PC-3 (cell line): ENCODE results near the gene GALNT10. TPM values are rescaled to one million over a fixed set of nuclear protein-coding genes. Genes with fewer than 3 reads are reported as not detected.

Source experiments
- ATAC-seq: fragments of 200-7000 bp; cut with Tn5 transposase; 2 replicates; pipeline ENCODE4 v1.9.1; 2020; ENCODE audit warnings: mild to moderate bottlenecking, moderate library complexity
- BruUV-seq: library from RNA; stranded (reverse); fragments of 400-500 nt; replicated peaks from 2 replicates; lab custom pipeline; 2021; lab: Mats Ljungman, UMichigan
- CTCF ChIA-PET: fragments of 300-600 bp; sonication (Branson Sonifier 250); formaldehyde crosslinking; loops from one replicate; lab custom pipeline; 2022; ENCODE audit warnings: antibody characterized with exemption; lab: Charles Lee
- POLR2A ChIA-PET: fragments of 300-600 bp; sonication (Branson Sonifier 250); formaldehyde crosslinking; loops from one replicate; lab custom pipeline; 2022; ENCODE audit warnings: antibody characterized with exemption; ENCODE audit not compliant: unreplicated experiment; lab: Charles Lee
- DNase-seq: peaks from one replicate; pipeline ENCODE4 v3.0.0-alpha.2; 2015
- H2AFZ ChIP-seq: fragments of 300-600 bp; sonication (generic); 2 replicates; pipeline ENCODE4 v1.6.0; 2016; ENCODE audit warnings: antibody characterized with exemption, low read length
- H3F3A ChIP-seq: fragments of 300-600 bp; sonication (generic); one replicate; pipeline ENCODE4 v1.6.0; 2017; ENCODE audit warnings: antibody characterized with exemption, low read length, control low read depth, mild to moderate bottlenecking; ENCODE audit not compliant: unreplicated experiment
- H3K27ac ChIP-seq: fragments of 300-600 bp; sonication (generic); 2 replicates; pipeline ENCODE4 v1.5.1; 2016; ENCODE audit warnings: mild to moderate bottlenecking, low read length
- H3K27me3 ChIP-seq: fragments of 300-600 bp; sonication (generic); 2 replicates; pipeline ENCODE4 v1.6.1; 2016; ENCODE audit warnings: low read length, mixed read lengths
- H3K36me3 ChIP-seq: fragments of 300-600 bp; sonication (generic); 2 replicates; pipeline ENCODE4 v1.6.1; 2016; ENCODE audit warnings: low read depth, mixed run types, low read length, mixed read lengths
- H3K4me1 ChIP-seq: fragments of 300-600 bp; sonication (generic); 2 replicates; pipeline ENCODE4 v1.5.1; 2016; ENCODE audit warnings: low read length; ENCODE audit not compliant: insufficient read depth
- H3K4me2 ChIP-seq: fragments of 300-600 bp; sonication (generic); 2 replicates; pipeline ENCODE4 v1.6.0; 2016; ENCODE audit warnings: low read length
- H3K4me3 ChIP-seq: fragments of 300-600 bp; sonication (generic); 2 replicates; pipeline ENCODE4 v1.5.1; 2016; ENCODE audit warnings: mild to moderate bottlenecking, low read length, mixed read lengths
- H3K79me2 ChIP-seq: fragments of 300-600 bp; sonication (generic); 2 replicates; pipeline ENCODE4 v1.6.1; 2017; ENCODE audit warnings: low read length, mixed read lengths
- H3K9ac ChIP-seq: fragments of 300-600 bp; sonication (generic); 2 replicates; pipeline ENCODE4 v1.6.0; 2016; ENCODE audit warnings: mild to moderate bottlenecking, low read length
- H3K9me2 ChIP-seq: fragments of 300-600 bp; sonication (generic); replicated peaks from 2 replicates; pipeline ENCODE4 v1.6.1; 2016; ENCODE audit warnings: mixed run types, low read length, mixed read lengths
- H3K9me3 ChIP-seq: fragments of 300-600 bp; sonication (generic); 2 replicates; pipeline ENCODE4 v1.6.1; 2016; ENCODE audit warnings: low read length, mixed read lengths
- H4K20me1 ChIP-seq: fragments of 300-600 bp; sonication (generic); 2 replicates; pipeline ENCODE4 v1.6.1; 2016; ENCODE audit warnings: low read length, mixed read lengths
- EZH2 ChIP-seq: fragments of 300-600 bp; sonication (generic); IDR thresholded peaks from one replicate; pipeline ENCODE4 v1.6.1; 2017; ENCODE audit warnings: antibody characterized with exemption, mild to moderate bottlenecking, low read length; ENCODE audit not compliant: unreplicated experiment
- EZH2phosphoT487 ChIP-seq: fragments of 300-600 bp; sonication (generic); IDR thresholded peaks from 2 replicates; pipeline ENCODE4 v1.6.1; 2018; ENCODE audit warnings: mild to moderate bottlenecking, antibody characterized with exemption, low read length, borderline replicate concordance
- intact Hi-C: fragments of 100-400 bp; cut with micrococcal nuclease; formaldehyde crosslinking; loops from 2 replicates; pipeline ENCODE4 v1.9.0; 2023
- total RNA-seq: library from RNA; depleted of rRNA; stranded (reverse); fragments of >200 nt; gene quantifications from 2 replicates; pipeline ENCODE4 v1.2.3, GENCODE V29; 2014
- TF ChIP-seq, protein P1 (sequence below): fragments of 300-600 bp; sonication (generic); conservative IDR thresholded peaks from 2 replicates; pipeline ENCODE4 v1.5.1; 2017; ENCODE audit warnings: antibody characterized with exemption, low read depth, mild to moderate bottlenecking, low read length

The GALNT10 gene
- total RNA-seq, 1 experiment from 2014 or later: 46.2 TPM

GRCh38 chr5:154342211-154342610, 151.7 kb downstream of the GALNT10 start:
- Histone ChIP-seq H3K9me3 (no peaks in the 10 kb centered on the region), H3K79me2 (no peaks in the 10 kb centered on the region), H3K4me1 (no peaks in the 10 kb centered on the region), H3K27ac (no peak overlapping the region), H3K9ac (no peak overlapping the region), H3K36me3 (no peaks in the 10 kb centered on the region), H3K4me3 (no peak overlapping the region), H3K4me2 (no peak overlapping the region), H3F3A (no peaks in the 10 kb centered on the region), H2AFZ (no peak overlapping the region), H4K20me1 (no peaks in the 10 kb centered on the region), H3K27me3 (no peaks in the 10 kb centered on the region), H3K9me2 (no peaks in the 10 kb centered on the region)
- ChIA-PET POLR2A (no interaction called here), CTCF (no interaction called here)
- ATAC-seq: no peak
- intact Hi-C loops: no loop called here
- no peak for TF ChIP-seq EZH2phosphoT487
- TF ChIP-seq, protein P1, sequence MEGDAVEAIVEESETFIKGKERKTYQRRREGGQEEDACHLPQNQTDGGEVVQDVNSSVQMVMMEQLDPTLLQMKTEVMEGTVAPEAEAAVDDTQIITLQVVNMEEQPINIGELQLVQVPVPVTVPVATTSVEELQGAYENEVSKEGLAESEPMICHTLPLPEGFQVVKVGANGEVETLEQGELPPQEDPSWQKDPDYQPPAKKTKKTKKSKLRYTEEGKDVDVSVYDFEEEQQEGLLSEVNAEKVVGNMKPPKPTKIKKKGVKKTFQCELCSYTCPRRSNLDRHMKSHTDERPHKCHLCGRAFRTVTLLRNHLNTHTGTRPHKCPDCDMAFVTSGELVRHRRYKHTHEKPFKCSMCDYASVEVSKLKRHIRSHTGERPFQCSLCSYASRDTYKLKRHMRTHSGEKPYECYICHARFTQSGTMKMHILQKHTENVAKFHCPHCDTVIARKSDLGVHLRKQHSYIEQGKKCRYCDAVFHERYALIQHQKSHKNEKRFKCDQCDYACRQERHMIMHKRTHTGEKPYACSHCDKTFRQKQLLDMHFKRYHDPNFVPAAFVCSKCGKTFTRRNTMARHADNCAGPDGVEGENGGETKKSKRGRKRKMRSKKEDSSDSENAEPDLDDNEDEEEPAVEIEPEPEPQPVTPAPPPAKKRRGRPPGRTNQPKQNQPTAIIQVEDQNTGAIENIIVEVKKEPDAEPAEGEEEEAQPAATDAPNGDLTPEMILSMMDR: no peak
- no peak for TF ChIP-seq EZH2
- DNase-seq: no peak
- BruUV-seq: no TSS peak

DNA sequence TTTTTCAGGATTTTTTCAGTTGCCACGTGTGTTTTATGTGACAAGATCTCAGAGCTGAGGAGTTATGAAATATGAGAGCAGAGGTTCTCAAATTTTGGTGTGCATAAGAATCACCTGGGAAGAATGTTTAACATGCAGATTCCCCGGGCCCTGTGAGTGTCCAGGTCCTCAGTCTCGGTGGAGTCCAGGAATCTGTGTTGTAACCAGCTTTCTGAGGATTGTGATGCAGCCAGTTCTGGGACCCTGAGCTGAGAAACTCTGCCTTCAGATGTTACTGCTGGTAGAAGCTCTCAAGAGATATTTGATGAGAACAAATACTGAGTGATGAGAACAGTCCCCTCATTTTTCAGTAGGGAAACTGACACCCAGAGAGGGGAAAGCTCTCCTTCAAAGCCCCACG, 152.4 kb downstream of the GALNT10 start:
- no peaks in the 10 kb centered on the region for H3K9me3 ChIP-seq
- no peak overlapping the region for H3K9ac ChIP-seq
- H3K4me1 ChIP-seq: no peaks in the 10 kb centered on the region
- no peak overlapping the region for H3K4me2 ChIP-seq
- no peak overlapping the region for H3K27ac ChIP-seq
- TF ChIP-seq EZH2 (no peak), EZH2phosphoT487 (no peak)
- TF ChIP-seq, protein P1: no peak
- no peaks in the 10 kb centered on the region for H3F3A ChIP-seq
- no peaks in the 10 kb centered on the region for H3K9me2 ChIP-seq
- no peak overlapping the region for H3K4me3 ChIP-seq
- intact Hi-C loops: no loop called here
- no peak overlapping the region for H2AFZ ChIP-seq
- DNase-seq (no peak), ATAC-seq (no peak)
- H4K20me1 ChIP-seq: no peaks in the 10 kb centered on the region
- H3K27me3 ChIP-seq: no peaks in the 10 kb centered on the region
- H3K79me2 ChIP-seq: no peaks in the 10 kb centered on the region
- ChIA-PET CTCF (no interaction called here), POLR2A (no interaction called here)
- no peaks in the 10 kb centered on the region for H3K36me3 ChIP-seq
- BruUV-seq: no TSS peak

DNA sequence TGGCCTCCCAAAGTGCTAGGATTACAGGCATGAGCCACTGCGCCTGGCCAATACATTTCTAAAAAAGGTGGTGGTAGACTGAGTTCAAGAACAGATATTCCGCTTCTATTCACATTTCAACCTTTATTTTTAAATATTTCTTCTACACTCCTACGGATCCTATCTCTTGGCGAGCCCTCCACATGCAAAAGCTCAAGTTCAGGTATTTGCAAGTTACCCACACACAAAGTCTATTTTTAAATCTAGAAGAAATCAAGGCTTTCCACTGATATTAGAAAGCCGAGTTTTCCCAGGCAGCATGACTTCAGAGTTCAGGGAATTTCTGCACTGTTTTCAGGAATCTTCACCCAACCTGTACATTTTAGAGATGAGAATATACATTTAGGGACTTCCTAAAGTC, 153.9 kb downstream of the GALNT10 start:
- ATAC-seq (no peak), DNase-seq (no peak)
- Histone ChIP-seq H3K27ac (no peak overlapping the region), H3K4me3 (no peak overlapping the region), H3K9me2 (no peaks in the 10 kb centered on the region), H3K79me2 (no peaks in the 10 kb centered on the region), H2AFZ (no peak overlapping the region), H4K20me1 (no peaks in the 10 kb centered on the region), H3K36me3 (no peaks in the 10 kb centered on the region), H3K27me3 (no peaks in the 10 kb centered on the region), H3K9me3 (no peaks in the 10 kb centered on the region), H3K4me1 (no peaks in the 10 kb centered on the region), H3F3A (no peaks in the 10 kb centered on the region), H3K9ac (no peak overlapping the region), H3K4me2 (no peak overlapping the region)
- TF ChIP-seq EZH2 (no peak), EZH2phosphoT487 (no peak)
- TF ChIP-seq, protein P1: no peak
- BruUV-seq: no TSS peak
- intact Hi-C loops: no loop called here
- CTCF ChIA-PET: no interaction called here
- POLR2A ChIA-PET: no interaction called here
